Caco-2 (cell line): ENCODE results near the gene SOCS1. TPM values are rescaled to one million over a fixed set of nuclear protein-coding genes. Genes with fewer than 3 reads are reported as not detected.

ENCODE experiments used
- BruUV-seq: library from RNA; stranded (reverse); fragments of 400-500 nt; replicated peaks from 2 replicates; lab custom pipeline; 2021; lab: Mats Ljungman, UMichigan
- CTCF ChIA-PET: fragments of 300-600 bp; sonication (Branson Sonifier 250); formaldehyde crosslinking; loops from one replicate; lab custom pipeline; 2022; ENCODE audit warnings: antibody characterized with exemption; lab: Charles Lee
- POLR2A ChIA-PET: fragments of 300-600 bp; sonication (Branson Sonifier 250); formaldehyde crosslinking; loops from one replicate; lab custom pipeline; 2022; ENCODE audit warnings: antibody characterized with exemption; lab: Charles Lee
- DNase-seq, 2 experiments: peaks; one replicate each; pipeline versions ENCODE4 v3.0.0 to v3.0.0-alpha.2; 2020 to 2022
- H3K27me3 ChIP-seq: replicated peaks from 2 replicates; pipeline ENCODE4 v1.6.0; 2011; ENCODE audit warnings: low read length; ENCODE audit not compliant: control insufficient read depth, insufficient read depth
- H3K36me3 ChIP-seq: 2 replicates; pipeline ENCODE4 v1.5.1; 2011; ENCODE audit warnings: low read length; ENCODE audit not compliant: control insufficient read depth, insufficient read depth
- H3K4me1 ChIP-seq: fragments of 250-450 bp; sonication (Bioruptor Pico); 2 replicates; pipeline ENCODE4 v1.5.1; 2020; ENCODE audit warnings: mild to moderate bottlenecking
- H3K4me3 ChIP-seq: 2 replicates; pipeline ENCODE4 v1.5.1; 2011; ENCODE audit warnings: low read depth, mild to moderate bottlenecking, control low read depth, low read length
- H3K9me3 ChIP-seq: fragments of 250-450 bp; sonication (Bioruptor Pico); 2 replicates; pipeline ENCODE4 v1.5.1; 2020; ENCODE audit warnings: mild to moderate bottlenecking, moderate library complexity
- H3K27ac Mint-ChIP-seq: one replicate; pipeline ENCODE4 v1.8.0; 2022; ENCODE audit warnings: mixed read lengths; ENCODE audit not compliant: unreplicated experiment
- H3K27me3 Mint-ChIP-seq: one replicate; pipeline ENCODE4 v1.8.0; 2022; ENCODE audit warnings: mixed read lengths; ENCODE audit not compliant: insufficient read depth, unreplicated experiment
- H3K36me3 Mint-ChIP-seq: one replicate; pipeline ENCODE4 v1.8.0; 2022; ENCODE audit warnings: mild to moderate bottlenecking, mixed read lengths; ENCODE audit not compliant: insufficient read depth, unreplicated experiment
- H3K4me1 Mint-ChIP-seq: one replicate; pipeline ENCODE4 v1.8.0; 2022; ENCODE audit warnings: low read depth, mixed read lengths; ENCODE audit not compliant: unreplicated experiment
- H3K4me3 Mint-ChIP-seq: one replicate; pipeline ENCODE4 v1.8.0; 2022; ENCODE audit warnings: mild to moderate bottlenecking, moderate library complexity, mixed read lengths; ENCODE audit not compliant: unreplicated experiment
- H3K9me3 Mint-ChIP-seq: one replicate; pipeline ENCODE4 v1.8.0; 2022; ENCODE audit warnings: mixed read lengths; ENCODE audit not compliant: unreplicated experiment
- CTCF ChIP-seq, 2 experiments: fragments of 200-600 bp in 1 of 2; IDR thresholded peaks; 1 replicate in 1 of 2; 2 replicates in 1 of 2; pipeline versions ENCODE4 v1.5.1 to v1.8.0; 2011 to 2022; ENCODE audit warnings: antibody characterized with exemption in 1 of 2, control low read depth in 1 of 2, inconsistent platforms in 1 of 2, low read depth in 1 of 2, low read length in 1 of 2, mild to moderate bottlenecking in 1 of 2, moderate library complexity in 1 of 2; ENCODE audit not compliant: insufficient read depth in 1 of 2, severe bottlenecking in 1 of 2, unreplicated experiment in 1 of 2
- intact Hi-C: fragments of 100-400 bp; cut with micrococcal nuclease; formaldehyde crosslinking; loops from one replicate; pipeline ENCODE4 v1.10.0; 2022; ENCODE audit not compliant: unreplicated experiment
- total RNA-seq: library from RNA; stranded (reverse); gene quantifications from 2 replicates; pipeline ENCODE4 v1.2.3, GENCODE V29; 2022

The SOCS1 gene
- total RNA-seq, 1 experiment from 2014 or later, result 13.2 TPM

GRCh38 chr16:11250091-11250785 is 5.8 kb downstream of the SOCS1 start:
- CTCF ChIA-PET, result no interaction called here
- Mint-ChIP-seq H3K27ac (no peak overlapping the region), H3K36me3 (peaks cover 31% of the 10 kb centered on the region), H3K9me3 (no peaks in the 10 kb centered on the region), H3K27me3 (no peaks in the 10 kb centered on the region), H3K4me3 (no peak overlapping the region), H3K4me1 (peaks cover 7% of the 10 kb centered on the region)
- no peaks in the 10 kb centered on the region for H3K27me3 ChIP-seq
- H3K36me3 ChIP-seq, result no peaks in the 10 kb centered on the region
- no peak overlapping the region for H3K4me3 ChIP-seq
- no peaks in the 10 kb centered on the region for H3K4me1 ChIP-seq
- no peak for TF ChIP-seq CTCF (IDR thresholded peaks at IDR 0.05; ENCODE audit: insufficient read depth in 1 of 2, low read depth in 1 of 2, low read length in 1 of 2, severe bottlenecking in 1 of 2, unreplicated experiment in 1 of 2)
- H3K9me3 ChIP-seq, result no peaks in the 10 kb centered on the region
- no TSS peak for BruUV-seq
- intact Hi-C loops, result loop anchor here (10.0 kb wide), 1 partner anchor 145 kb away; no protein-coding TSS in a partner anchor
- POLR2A ChIA-PET, result no interaction called here
- no peak for DNase-seq

GRCh38 chr16:11249233-11250061 is 6.6 kb downstream of the SOCS1 start:
- Mint-ChIP-seq H3K36me3 (peaks cover 27% of the 10 kb centered on the region), H3K4me1 (peaks cover 7% of the 10 kb centered on the region), H3K9me3 (no peaks in the 10 kb centered on the region), H3K4me3 (no peak overlapping the region), H3K27me3 (no peaks in the 10 kb centered on the region), H3K27ac (no peak overlapping the region)
- POLR2A ChIA-PET, result no interaction called here
- Histone ChIP-seq H3K27me3 (no peaks in the 10 kb centered on the region), H3K9me3 (no peaks in the 10 kb centered on the region), H3K4me1 (no peaks in the 10 kb centered on the region), H3K36me3 (no peaks in the 10 kb centered on the region), H3K4me3 (no peak overlapping the region)
- no peak for DNase-seq
- CTCF ChIA-PET, result no interaction called here
- no peak for TF ChIP-seq CTCF (IDR thresholded peaks at IDR 0.05; ENCODE audit: insufficient read depth in 1 of 2, low read depth in 1 of 2, low read length in 1 of 2, severe bottlenecking in 1 of 2, unreplicated experiment in 1 of 2)
- intact Hi-C loops, result loop anchor here (10.0 kb wide), 1 partner anchor 145 kb away; no protein-coding TSS in a partner anchor
- no TSS peak for BruUV-seq

GRCh38 chr16:11248133-11248532 is 7.9 kb downstream of the SOCS1 start:
- H3K4me1 ChIP-seq, result no peaks in the 10 kb centered on the region
- ChIA-PET CTCF (no interaction called here), POLR2A (no interaction called here)
- Mint-ChIP-seq H3K36me3 (peaks cover 21% of the 10 kb centered on the region), H3K4me3 (no peak overlapping the region), H3K4me1 (peaks cover 6% of the 10 kb centered on the region), H3K27ac (no peak overlapping the region), H3K9me3 (no peaks in the 10 kb centered on the region), H3K27me3 (no peaks in the 10 kb centered on the region)
- no peak for DNase-seq
- no peak overlapping the region for H3K4me3 ChIP-seq
- no peak for TF ChIP-seq CTCF (IDR thresholded peaks at IDR 0.05; ENCODE audit: insufficient read depth in 1 of 2, low read depth in 1 of 2, low read length in 1 of 2, severe bottlenecking in 1 of 2, unreplicated experiment in 1 of 2)
- H3K9me3 ChIP-seq, result no peaks in the 10 kb centered on the region
- BruUV-seq, result no TSS peak
- H3K27me3 ChIP-seq, result no peaks in the 10 kb centered on the region
- no peaks in the 10 kb centered on the region for H3K36me3 ChIP-seq
- intact Hi-C loops, result no loop called here
